Measurements from ENCODE around the gene SIGLEC7.

DNA sequence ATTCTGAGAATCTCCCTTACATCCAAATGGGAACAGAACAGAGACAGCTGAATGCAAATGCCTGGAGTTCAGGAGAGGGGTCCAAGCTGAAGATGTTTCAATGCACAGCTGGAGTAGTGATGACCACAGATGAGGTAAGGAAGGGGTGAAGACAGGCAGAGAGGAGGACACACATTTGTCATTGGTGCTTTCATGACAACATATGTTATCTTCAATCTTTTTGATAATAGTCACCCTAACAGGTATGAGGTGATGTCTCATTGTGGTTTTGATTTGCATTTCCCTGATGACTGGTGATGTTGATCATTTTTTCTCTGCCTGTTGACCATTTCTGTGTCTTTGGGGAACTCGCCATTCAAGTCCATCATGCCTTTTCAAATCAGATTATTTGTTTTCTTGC, 19.2 kb downstream of the SIGLEC7 start:
- TF ChIP-seq, protein P1, sequence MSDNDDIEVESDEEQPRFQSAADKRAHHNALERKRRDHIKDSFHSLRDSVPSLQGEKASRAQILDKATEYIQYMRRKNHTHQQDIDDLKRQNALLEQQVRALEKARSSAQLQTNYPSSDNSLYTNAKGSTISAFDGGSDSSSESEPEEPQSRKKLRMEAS (IDR thresholded peaks at IDR 0.05): no peak
- TF ChIP-seq TAF1 (IDR thresholded peaks at IDR 0.05; ENCODE audit: low read depth) (no peak), CEBPB (IDR thresholded peaks at IDR 0.05) (no peak), EP300 (IDR thresholded peaks at IDR 0.05; ENCODE audit: borderline replicate concordance) (no peak), TEAD4 (IDR thresholded peaks at IDR 0.05) (no peak)

Measured in Ishikawa (cell line).